GM10248 (cell line): ENCODE data around the gene BTBD17.

ENCODE experiments used
- CTCF ChIA-PET: fragments of 300-600 bp; sonication (Branson Sonifier 250); formaldehyde crosslinking; extraction: SDS; loops from one replicate; lab custom pipeline; 2021; ENCODE audit warnings: antibody characterized with exemption; lab: Yijun Ruan, JAX
- POLR2A ChIA-PET: fragments of 350-650 bp; sonication (Branson Sonifier 250); formaldehyde crosslinking; extraction: SDS; loops from one replicate; lab custom pipeline; 2020; ENCODE audit warnings: antibody characterized with exemption; lab: Yijun Ruan, JAX
- DNase-seq: peaks from one replicate; pipeline ENCODE4 v3.0.0; 2012; ENCODE audit errors: extremely low spot score
- CTCF ChIP-seq: IDR thresholded peaks from 2 replicates; pipeline ENCODE4 v1.5.1; 2012; ENCODE audit warnings: mild to moderate bottlenecking, low read depth; ENCODE audit errors: extremely low read depth, missing control alignments, control extremely low read depth

The BTBD17 gene

GRCh38 chr17:74394275-74394950 is 32.7 kb upstream of the BTBD17 start:
- ChIA-PET CTCF (interaction anchor here (1.0 to 5.5 kb wide), 11 partner anchors 9 to 138 kb away, joined by 3 to 43 read pairs (median 4); partner anchors contain the start of genes BTBD17 and GPR142), POLR2A (no interaction called here)
- TF ChIP-seq CTCF = no peak
- DNase-seq = no peak

GRCh38 chr17:74393346-74393942 is 31.8 kb upstream of the BTBD17 start:
- no peak for DNase-seq
- CTCF ChIA-PET = interaction anchor here (0.8 to 5.5 kb wide), 11 partner anchors 8 to 65 kb away, joined by 3 to 43 read pairs (median 5); partner anchors contain the start of gene GPR142
- no peak for TF ChIP-seq CTCF
- POLR2A ChIA-PET = no interaction called here

GRCh38 chr17:74392848-74393247 is 31.2 kb upstream of the BTBD17 start:
- TF ChIP-seq CTCF = no peak
- CTCF ChIA-PET = interaction anchor here (0.8 to 5.5 kb wide), 6 partner anchors 10 to 66 kb away, joined by 3 to 43 read pairs (median 5); partner anchors contain the start of gene GPR142
- POLR2A ChIA-PET = no interaction called here
- no peak for DNase-seq

- ChIA-PET POLR2A (no interaction called here), CTCF (interaction anchor here (1.3 to 5.5 kb wide), 9 partner anchors 10 to 66 kb away, joined by 3 to 43 read pairs (median 5); partner anchors contain the start of gene GPR142)
- DNase-seq = no peak
- no peak for TF ChIP-seq CTCF
These were observed 30.1 kb upstream of the BTBD17 start for GRCh38 chr17:74391771-74392170.

- POLR2A ChIA-PET = no interaction called here
These were observed 29.3 kb upstream of the BTBD17 start for GRCh38 chr17:74390680-74391653.

More at GRCh38 chr17:74390680-74391653, 29.3 kb upstream of the BTBD17 start:
- CTCF ChIA-PET = interaction anchor here (0.9 to 5.5 kb wide), 11 partner anchors 11 to 182 kb away, joined by 3 to 43 read pairs (median 4); partner anchors contain the start of gene GPR142
- no peak for TF ChIP-seq CTCF
- DNase-seq = no peak
